ENCODE measurements around the gene PC. TPM values are rescaled to one million over a fixed set of nuclear protein-coding genes. Genes with fewer than 3 reads are reported as not detected.

Gene PC
- total RNA-seq, 1 experiment from 2014 or later: 39.1 TPM

DNA sequence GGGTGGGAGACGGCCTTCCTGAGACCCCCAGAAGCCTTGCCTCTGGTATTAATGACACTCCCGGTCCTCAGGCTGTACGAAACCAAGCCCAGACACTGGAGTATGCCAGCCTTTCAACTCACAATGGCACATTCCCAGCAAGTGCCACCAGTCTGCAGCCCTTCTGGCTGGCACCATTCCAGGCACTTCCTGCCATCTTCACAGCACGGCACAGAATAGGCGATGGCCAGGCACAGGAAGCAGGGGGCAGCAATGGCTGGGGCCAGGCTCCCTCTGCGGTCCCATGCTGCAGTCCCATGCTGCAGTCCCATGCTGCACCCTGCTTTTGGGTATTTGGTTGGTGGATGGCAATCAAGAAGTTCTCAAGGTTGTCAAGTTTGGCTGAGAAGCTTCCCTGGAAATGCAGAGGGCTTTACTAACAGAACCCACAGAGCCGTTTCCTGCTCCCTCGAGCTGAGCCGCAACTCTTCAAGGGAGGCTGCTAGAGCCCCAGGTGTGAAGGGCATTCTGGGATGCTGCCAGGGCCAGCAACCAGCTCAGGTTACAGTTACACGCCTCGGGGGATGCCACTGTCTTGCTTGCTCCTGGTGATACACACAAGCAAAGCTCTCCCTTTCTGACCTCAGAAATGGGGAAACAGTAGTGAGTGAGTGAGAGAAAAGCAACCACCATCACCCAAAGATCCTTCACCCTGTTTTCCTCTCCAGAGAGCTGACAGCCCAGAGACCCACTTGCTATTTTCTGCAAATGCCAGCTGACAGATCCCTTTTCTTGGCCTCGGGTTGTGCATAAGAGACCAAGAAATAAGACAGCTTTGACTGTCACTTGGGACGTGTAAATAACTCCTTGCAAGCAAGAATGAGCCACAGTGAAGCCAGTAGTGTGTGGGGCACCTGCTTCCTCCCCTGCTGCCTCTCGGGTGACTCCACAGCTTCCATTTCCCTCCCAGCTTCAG, 77.4 kb downstream of the PC start:
- peak; percentile 72 for DNase-seq (ENCODE audit: low spot score)
- intact Hi-C loops (cut with micrococcal nuclease; ENCODE audit: unreplicated experiment): no loop called here
- Histone ChIP-seq H3K27me3 (replicated peaks; ENCODE audit: insufficient read depth, low read depth, low read length, poor library complexity) (no peaks in the 10 kb centered on the region), H3K36me3 (ENCODE audit: insufficient read depth, low read length, poor library complexity, severe bottlenecking) (no peaks in the 10 kb centered on the region), H3K9me3 (ENCODE audit: low read depth, low read length, poor library complexity, severe bottlenecking) (no peaks in the 10 kb centered on the region), H3K4me1 (ENCODE audit: insufficient read depth, low read length, poor library complexity, severe bottlenecking) (peaks cover 23% of the 10 kb centered on the region), H3K4me3 (ENCODE audit: low read depth, low read length, poor library complexity, severe bottlenecking) (no peak overlapping the region), H3K27ac (ENCODE audit: low read depth, low read length, poor library complexity, severe bottlenecking) (no peak overlapping the region)
- CTCF ChIA-PET: interaction anchor here (0.6 kb wide), 2 partner anchors 317 to 450 kb away, joined by 5 to 8 read pairs; no protein-coding TSS in a partner anchor
- POLR2A ChIA-PET (ENCODE audit: low non-redundant PET): no interaction called here
- no TSS peak for BruUV-seq (replicated peaks)
- no peak for TF ChIP-seq CTCF (conservative IDR thresholded peaks at IDR 0.05; ENCODE audit: low read depth, low read length)
- no peak for TF ChIP-seq EZH2 (IDR thresholded peaks at IDR 0.05; ENCODE audit: borderline replicate concordance, low read depth, low read length, poor library complexity, severe bottlenecking)

DNA sequence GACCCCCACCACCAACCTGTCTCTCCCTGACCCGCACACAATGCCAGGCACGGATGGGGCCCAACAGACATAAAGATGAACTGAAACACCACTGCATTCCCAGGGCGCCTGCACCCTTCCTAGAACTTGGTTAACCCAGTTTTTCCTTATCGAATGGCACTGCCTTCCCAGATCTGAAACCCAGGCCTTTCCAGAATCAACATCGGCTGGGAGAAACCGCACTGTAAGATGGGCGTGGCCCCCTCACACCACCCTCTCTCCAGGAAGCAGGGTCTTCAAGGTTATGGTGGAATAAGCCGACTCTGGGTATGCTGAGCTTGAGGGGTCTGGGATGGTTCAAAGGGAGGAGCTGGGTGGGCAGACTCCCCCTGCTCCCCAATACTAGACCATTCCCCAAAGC, 78.2 kb downstream of the PC start:
- H3K27me3 ChIP-seq (replicated peaks; ENCODE audit: insufficient read depth, low read depth, low read length, poor library complexity): no peaks in the 10 kb centered on the region
- no peaks in the 10 kb centered on the region for H3K36me3 ChIP-seq (ENCODE audit: insufficient read depth, low read length, poor library complexity, severe bottlenecking)
- TF ChIP-seq CTCF (conservative IDR thresholded peaks at IDR 0.05; ENCODE audit: low read depth, low read length) (no peak), EZH2 (IDR thresholded peaks at IDR 0.05; ENCODE audit: borderline replicate concordance, low read depth, low read length, poor library complexity, severe bottlenecking) (no peak)
- intact Hi-C loops (cut with micrococcal nuclease; ENCODE audit: unreplicated experiment): no loop called here
- DNase-seq (ENCODE audit: low spot score): no peak
- no peak overlapping the region for H3K4me3 ChIP-seq (ENCODE audit: low read depth, low read length, poor library complexity, severe bottlenecking)
- ChIA-PET CTCF (no interaction called here), POLR2A (ENCODE audit: low non-redundant PET) (no interaction called here)
- H3K4me1 ChIP-seq (ENCODE audit: insufficient read depth, low read length, poor library complexity, severe bottlenecking): peaks cover 23% of the 10 kb centered on the region
- H3K9me3 ChIP-seq (ENCODE audit: low read depth, low read length, poor library complexity, severe bottlenecking): no peaks in the 10 kb centered on the region
- no TSS peak for BruUV-seq (replicated peaks)
- H3K27ac ChIP-seq (ENCODE audit: low read depth, low read length, poor library complexity, severe bottlenecking): no peak overlapping the region

DNA sequence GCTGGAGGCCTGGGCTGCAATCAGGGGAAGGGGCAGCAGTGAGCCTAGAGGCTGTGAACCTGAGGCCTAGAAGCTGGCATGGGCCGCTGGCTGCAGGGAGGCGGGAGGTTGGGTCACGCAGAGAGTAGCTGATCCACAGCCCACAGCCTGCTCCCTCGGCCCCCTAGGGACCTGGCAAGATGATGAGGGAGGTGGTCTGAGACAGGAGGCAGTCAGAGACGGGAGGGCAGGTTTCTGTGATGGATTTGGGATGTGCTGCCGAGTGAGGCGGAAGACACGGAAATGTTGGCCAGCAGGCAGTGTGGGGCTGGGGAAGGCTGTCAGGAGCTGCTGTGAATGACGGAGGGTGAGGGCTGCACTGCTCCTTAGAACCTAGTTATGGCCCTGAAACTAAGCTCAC, 78.6 kb downstream of the PC start:
- intact Hi-C loops (cut with micrococcal nuclease; ENCODE audit: unreplicated experiment): no loop called here
- no TSS peak for BruUV-seq (replicated peaks)
- POLR2A ChIA-PET (ENCODE audit: low non-redundant PET): no interaction called here
- Histone ChIP-seq H3K27ac (ENCODE audit: low read depth, low read length, poor library complexity, severe bottlenecking) (no peak overlapping the region), H3K9me3 (ENCODE audit: low read depth, low read length, poor library complexity, severe bottlenecking) (no peaks in the 10 kb centered on the region), H3K27me3 (replicated peaks; ENCODE audit: insufficient read depth, low read depth, low read length, poor library complexity) (no peaks in the 10 kb centered on the region), H3K4me3 (ENCODE audit: low read depth, low read length, poor library complexity, severe bottlenecking) (no peak overlapping the region), H3K36me3 (ENCODE audit: insufficient read depth, low read length, poor library complexity, severe bottlenecking) (no peaks in the 10 kb centered on the region), H3K4me1 (ENCODE audit: insufficient read depth, low read length, poor library complexity, severe bottlenecking) (peaks cover 23% of the 10 kb centered on the region)
- DNase-seq (ENCODE audit: low spot score): no peak
- TF ChIP-seq EZH2 (IDR thresholded peaks at IDR 0.05; ENCODE audit: borderline replicate concordance, low read depth, low read length, poor library complexity, severe bottlenecking): no peak
- TF ChIP-seq CTCF (conservative IDR thresholded peaks at IDR 0.05; ENCODE audit: low read depth, low read length): no peak
- CTCF ChIA-PET: no interaction called here

Data from A673 (cell line).